ENCODE measurements around the gene SRBD1. TPM values are rescaled to one million over a fixed set of nuclear protein-coding genes. Genes with fewer than 3 reads are reported as not detected.
"Not testable (repeated sequence)": the region's sequence is repeated elsewhere in the genome, so short reads cannot be mapped to it uniquely, and the experiment has no call there.

SRBD1 gene
- total RNA-seq, 1 donor from 2014 or later, result 7.7 TPM

GRCh38 chr2:45448217-45448616 lies 162.8 kb downstream of the SRBD1 start:
- intact Hi-C loops (cut with DNase I), result no loop called here
- ATAC-seq (no peak), DNase-seq (ENCODE audit: missing footprints) (no peak)

DNA sequence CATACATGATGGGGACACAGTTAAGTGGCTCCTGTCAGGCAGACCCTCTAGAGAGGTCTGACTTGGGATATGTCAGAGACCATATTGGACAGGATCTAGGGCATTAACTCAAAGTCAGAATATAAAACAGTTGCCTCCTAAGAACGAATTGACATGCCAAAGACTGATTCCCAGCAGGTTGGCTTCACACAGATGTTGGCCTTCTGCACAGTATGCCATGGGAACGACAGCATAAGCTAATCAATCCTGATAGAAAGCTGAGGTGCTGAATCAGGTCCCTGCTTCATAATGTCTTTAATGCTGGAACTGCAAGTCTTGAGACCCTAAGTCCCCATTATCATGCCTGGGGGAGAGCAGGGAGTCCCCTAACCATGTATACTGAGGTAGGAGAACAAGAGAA lies 165.1 kb downstream of the SRBD1 start:
- intact Hi-C loops (cut with DNase I), result no loop called here
- no peak for DNase-seq (ENCODE audit: missing footprints)
- ATAC-seq, result no peak

- DNase-seq (ENCODE audit: missing footprints), result no peak
- intact Hi-C loops (cut with DNase I), result no loop called here
- ATAC-seq, result no peak
Observed at GRCh38 chr2:45445037-45445436, 166.0 kb downstream of the SRBD1 start.

DNA sequence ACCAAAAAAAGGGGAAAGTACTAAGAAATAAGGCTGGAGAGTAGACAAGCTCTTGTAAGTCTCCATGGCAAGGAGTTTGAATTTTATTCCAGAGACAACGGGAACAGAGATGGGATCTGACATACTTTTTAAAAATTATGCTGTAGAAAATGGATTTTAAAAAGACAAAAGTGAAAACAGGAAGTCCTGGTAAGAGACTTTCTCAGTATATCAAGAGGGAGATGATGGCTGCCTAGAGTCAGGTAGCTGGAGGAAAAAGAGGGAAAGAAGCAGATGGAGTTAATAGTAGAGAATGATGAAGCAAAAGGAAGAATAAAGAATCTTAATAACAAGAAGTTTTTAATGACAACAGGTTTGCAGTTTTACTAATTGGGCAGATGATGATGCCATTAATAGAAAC lies 168.1 kb downstream of the SRBD1 start:
- intact Hi-C loops (cut with DNase I), result no loop called here
- ATAC-seq, result no peak
- no peak for DNase-seq (ENCODE audit: missing footprints)

DNA sequence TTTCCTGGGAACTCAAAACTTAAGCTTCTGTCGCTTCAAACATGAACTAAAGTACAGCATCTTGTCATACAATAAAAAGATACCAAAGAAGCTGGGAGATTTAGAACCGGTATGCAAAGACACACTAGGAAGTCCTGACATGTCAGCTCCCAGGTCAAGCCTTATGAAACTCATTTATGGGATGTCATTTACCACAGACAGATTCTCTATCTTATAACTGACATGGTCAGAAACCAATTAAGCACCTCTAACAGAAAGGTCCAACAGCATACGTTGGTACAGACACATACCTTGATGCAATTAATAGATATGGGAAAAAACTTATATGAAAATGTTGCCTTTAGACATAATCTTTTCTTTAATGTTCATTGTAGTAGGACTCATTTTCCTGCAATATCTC lies 169.0 kb downstream of the SRBD1 start:
- no peak for ATAC-seq
- intact Hi-C loops (cut with DNase I), result no loop called here
- DNase-seq (ENCODE audit: missing footprints), result no peak

DNA sequence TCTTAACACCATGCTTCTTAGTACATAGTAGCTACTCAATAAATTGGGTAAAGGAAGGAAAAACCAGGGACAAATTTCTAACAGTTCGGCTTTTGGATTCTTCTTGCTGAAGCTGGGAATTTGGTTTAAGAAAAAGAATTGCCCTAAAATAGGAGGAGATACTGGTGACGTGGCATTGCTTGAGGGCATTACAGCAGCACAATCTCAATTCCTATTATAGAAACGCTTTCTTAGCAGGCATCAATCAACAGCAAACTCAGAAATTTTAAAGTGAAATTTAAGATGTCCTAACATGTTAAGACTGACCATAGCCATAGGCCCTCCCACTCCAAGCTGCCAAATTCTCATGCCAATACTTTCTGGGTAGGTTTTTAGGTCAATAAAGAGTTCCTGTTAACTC lies 169.5 kb downstream of the SRBD1 start:
- DNase-seq (ENCODE audit: missing footprints), result no peak
- ATAC-seq, result no peak
- intact Hi-C loops (cut with DNase I), result no loop called here

DNA sequence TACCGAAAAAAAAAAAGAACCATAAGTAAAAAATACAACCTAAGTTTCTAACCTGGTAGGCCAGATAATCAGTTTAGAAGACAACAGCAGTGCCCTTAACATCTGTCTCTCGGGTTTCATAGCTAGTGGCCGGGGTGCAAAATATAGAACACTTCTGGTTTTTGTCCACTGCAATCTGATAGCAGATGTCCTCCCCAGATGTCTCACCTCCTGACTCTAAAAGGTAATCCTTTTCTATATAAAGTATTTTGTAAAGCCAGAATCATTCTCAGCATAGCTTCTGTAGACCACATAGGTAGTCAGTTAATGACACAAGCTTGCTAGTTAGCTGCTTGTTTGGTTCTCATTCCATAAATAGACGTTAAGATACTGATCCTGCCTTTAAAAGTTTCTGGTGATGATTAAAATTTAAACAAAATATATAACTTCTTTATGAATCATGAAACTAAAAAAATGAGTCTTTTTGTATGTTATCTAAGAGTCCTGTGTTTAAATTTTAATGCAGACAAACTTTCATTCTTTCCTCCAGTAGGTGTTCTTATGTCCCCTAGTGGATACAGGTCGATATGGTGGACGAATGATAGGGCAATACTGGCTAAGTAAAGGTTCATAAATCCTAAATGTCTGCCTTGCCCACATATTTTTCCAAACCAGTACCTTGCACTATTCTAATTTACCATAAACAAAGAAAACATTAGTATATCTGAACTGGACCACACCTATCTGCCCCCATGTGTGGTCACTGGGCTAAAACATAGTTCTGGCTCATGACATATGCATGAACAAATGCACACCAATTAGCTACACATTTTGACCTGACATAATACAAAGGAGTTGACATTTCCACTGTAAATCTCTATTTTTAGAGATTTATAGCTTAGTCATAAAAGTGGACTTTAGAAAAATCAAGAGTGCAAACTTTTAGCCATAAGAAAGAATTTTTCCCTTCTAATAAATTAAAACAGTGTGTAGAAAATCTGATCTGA lies 171.0 kb downstream of the SRBD1 start:
- ATAC-seq, result no peak
- no peak for DNase-seq (ENCODE audit: missing footprints)
- intact Hi-C loops (cut with DNase I), result no loop called here

- DNase-seq (ENCODE audit: missing footprints), result no peak
- ATAC-seq, result no peak
- intact Hi-C loops (cut with DNase I), result no loop called here
Observed at GRCh38 chr2:45438872-45439665, 172.0 kb downstream of the SRBD1 start.

- ATAC-seq (no peak), DNase-seq (ENCODE audit: missing footprints) (no peak)
- intact Hi-C loops (cut with DNase I), result no loop called here
Observed at GRCh38 chr2:45436456-45436855, 174.6 kb downstream of the SRBD1 start.

DNA sequence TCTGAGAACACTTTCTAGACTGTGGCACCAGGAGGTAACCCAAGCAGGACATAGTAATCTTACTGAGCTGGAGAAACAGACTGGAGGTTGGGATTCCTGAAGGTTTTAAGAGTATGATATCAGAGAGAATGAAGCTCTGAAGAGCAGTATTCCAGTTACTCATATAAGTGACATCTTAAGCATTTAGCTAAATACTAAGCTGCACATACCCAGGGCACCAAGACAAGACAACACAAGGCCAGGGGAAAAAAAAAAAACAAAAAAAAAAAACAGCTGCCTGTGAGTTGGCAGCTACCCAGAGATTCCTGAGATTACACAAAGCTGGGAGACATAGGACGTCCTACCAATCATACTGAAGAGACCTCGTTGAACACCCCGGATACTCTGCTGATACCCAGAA lies 175.8 kb downstream of the SRBD1 start:
- intact Hi-C loops (cut with DNase I), result no loop called here
- ATAC-seq (no peak), DNase-seq (ENCODE audit: missing footprints) (no peak)

GRCh38 chr2:45433363-45433762 lies 177.7 kb downstream of the SRBD1 start:
- intact Hi-C loops (cut with DNase I), result no loop called here

GRCh38 chr2:45432406-45432805 lies 178.7 kb downstream of the SRBD1 start:
- DNase-seq (ENCODE audit: missing footprints) (no peak), ATAC-seq (no peak)
- intact Hi-C loops (cut with DNase I), result no loop called here

More at GRCh38 chr2:45433363-45433762, 177.7 kb downstream of the SRBD1 start:
- DNase-seq (ENCODE audit: missing footprints) (no peak), ATAC-seq (no peak)

- ATAC-seq; intact Hi-C loops (cut with DNase I); DNase-seq (ENCODE audit: missing footprints): not testable (repeated sequence)
Observed at GRCh38 chr2:45426025-45426424, 185.0 kb downstream of the SRBD1 start.

DNA sequence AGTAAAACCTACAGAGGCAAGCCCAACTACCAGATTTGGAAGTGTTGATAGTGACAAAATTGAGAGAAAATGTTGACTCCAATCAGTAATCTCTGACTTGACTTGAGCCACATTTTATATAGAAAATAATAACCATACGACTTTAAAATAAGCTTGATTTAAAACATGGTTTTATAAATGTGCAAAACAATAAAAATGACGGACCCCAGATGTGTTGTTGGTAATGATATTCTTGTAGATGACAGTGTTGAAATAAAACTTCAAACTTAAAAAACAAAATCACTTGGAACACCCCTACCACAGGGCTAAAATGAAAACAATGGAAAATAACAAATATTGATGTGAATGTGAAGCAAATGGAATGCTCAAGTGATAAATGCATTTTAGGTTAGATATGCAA lies 188.1 kb downstream of the SRBD1 start:
- ATAC-seq (no peak), DNase-seq (ENCODE audit: missing footprints) (no peak)
- intact Hi-C loops (cut with DNase I), result no loop called here

DNA sequence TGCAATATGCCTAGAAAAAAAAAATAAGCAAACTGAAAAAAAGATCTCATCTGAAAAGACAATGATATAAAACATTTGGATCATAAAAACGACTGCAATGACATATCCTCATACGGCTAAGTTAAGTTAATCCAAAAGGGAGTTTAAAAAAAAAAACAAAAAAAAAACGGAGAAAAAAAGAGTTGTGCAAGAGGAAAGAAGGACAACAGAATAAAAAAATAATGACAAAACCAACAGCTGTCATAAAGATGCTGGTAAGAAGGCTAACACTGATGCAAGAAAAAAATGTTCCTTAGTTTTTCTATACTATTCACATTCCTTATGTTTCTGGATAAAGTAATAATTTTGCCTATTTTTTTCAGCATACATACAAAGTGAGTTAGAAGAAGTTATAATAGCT lies 192.5 kb downstream of the SRBD1 start:
- intact Hi-C loops (cut with DNase I), result no loop called here
- DNase-seq (ENCODE audit: missing footprints) (no peak), ATAC-seq (peak; percentile 44)

- intact Hi-C loops (cut with DNase I), result no loop called here
- DNase-seq (ENCODE audit: missing footprints), result no peak
- ATAC-seq, result no peak
Observed at GRCh38 chr2:45415534-45416123, 195.4 kb downstream of the SRBD1 start.

DNA sequence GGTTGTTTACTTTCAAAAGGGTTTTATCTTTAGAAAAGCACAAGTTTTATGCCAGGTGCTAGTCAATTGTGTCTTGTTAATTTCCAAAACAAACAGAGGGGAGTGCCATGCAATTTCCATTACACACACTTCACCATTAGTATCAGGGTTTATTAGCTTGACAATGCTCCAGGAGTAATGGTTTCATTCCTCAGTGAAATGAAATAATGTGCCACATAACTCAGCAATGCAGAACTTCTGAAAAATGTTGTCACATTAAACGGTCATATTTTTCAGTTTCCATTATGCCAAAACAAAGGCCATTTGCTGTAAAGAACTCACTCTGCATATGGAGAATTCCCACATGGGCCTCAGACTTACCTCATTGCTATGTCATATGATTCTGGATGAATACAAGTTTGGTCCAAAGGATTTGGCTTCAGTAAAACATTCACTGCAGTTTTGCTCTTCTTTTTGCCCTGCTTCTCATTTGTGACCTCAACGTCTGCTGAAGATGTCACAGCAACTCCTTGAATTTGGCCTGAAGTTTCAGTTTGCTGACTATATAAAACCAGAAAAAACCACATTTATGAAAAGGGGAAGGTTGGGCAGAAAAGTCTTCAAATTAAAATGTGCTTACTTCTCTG lies 198.2 kb downstream of the SRBD1 start:
- no peak for ATAC-seq

GRCh38 chr2:45409677-45410076 lies 201.4 kb downstream of the SRBD1 start:
- DNase-seq (ENCODE audit: missing footprints) (no peak), ATAC-seq (no peak)
- intact Hi-C loops (cut with DNase I), result no loop called here

More for the DNA sequence above, 198.2 kb downstream of the SRBD1 start:
- intact Hi-C loops (cut with DNase I), result no loop called here
- DNase-seq (ENCODE audit: missing footprints), result no peak

GRCh38 chr2:45406621-45407020 lies 204.4 kb downstream of the SRBD1 start:
- intact Hi-C loops (cut with DNase I), result no loop called here
- DNase-seq (ENCODE audit: missing footprints), result no peak
- no peak for ATAC-seq
